CD4-positive, alpha-beta T cell treated with Interleukin-17A for 1 hour (primary cell): ENCODE measurements around the gene SLC16A5.
"Not testable (repeated sequence)": the region's sequence is repeated elsewhere in the genome, so short reads cannot be mapped to it uniquely, and the experiment has no call there.

Source experiments
- DNase-seq: peaks from one replicate; pipeline ENCODE4 v3.0.0-alpha.2; 2020

The SLC16A5 gene

GRCh38 chr17:75087558-75088453 is at the start of gene SLC16A5:
TSS of gene SLC16A5 (plus strand) at chr17:75087954. CDS start at chr17:75093637, 5,683 bp downstream.
- DNase-seq: peak; percentile 54

GRCh38 chr17:75039238-75039637 is 48.5 kb upstream of the SLC16A5 start:
- DNase-seq: no peak

- no peak for DNase-seq
These were observed 46.0 kb upstream of the SLC16A5 start for GRCh38 chr17:75041656-75042280.

GRCh38 chr17:75043789-75044188 is 44.0 kb upstream of the SLC16A5 start:
- DNase-seq: not testable (repeated sequence)

GRCh38 chr17:75044716-75045115 is 43.0 kb upstream of the SLC16A5 start:
- DNase-seq: no peak

GRCh38 chr17:75045946-75046406 is 41.8 kb upstream of the SLC16A5 start:
- not testable (repeated sequence) for DNase-seq

- DNase-seq: peak; percentile 97
These were observed 41.1 kb upstream of the SLC16A5 start, which contains the start of the genes ATP5PD and KCTD2 for GRCh38 chr17:75046407-75047289. TSS of gene ATP5PD (minus strand) at chr17:75046969. CDS start at chr17:75042650, 4,319 bp downstream. TSS of gene KCTD2 (plus strand) at chr17:75047225. CDS start at chr17:75047251, 26 bp downstream.

GRCh38 chr17:75047398-75048098 is 40.2 kb upstream of the SLC16A5 start:
- DNase-seq: no peak

GRCh38 chr17:75048249-75048878 is 39.4 kb upstream of the SLC16A5 start:
- no peak for DNase-seq

GRCh38 chr17:75049057-75049456 is 38.7 kb upstream of the SLC16A5 start:
- no peak for DNase-seq

- no peak for DNase-seq
These were observed 38.0 kb upstream of the SLC16A5 start for GRCh38 chr17:75049706-75050105.

- DNase-seq: no peak
These were observed 35.8 kb upstream of the SLC16A5 start for GRCh38 chr17:75051941-75052340.

- peak; percentile 18 for DNase-seq
These were observed 28.1 kb upstream of the SLC16A5 start for GRCh38 chr17:75059369-75060345.

GRCh38 chr17:75060434-75061054 is 27.2 kb upstream of the SLC16A5 start:
- DNase-seq: no peak

- DNase-seq: no peak
These were observed 26.7 kb upstream of the SLC16A5 start for GRCh38 chr17:75061055-75061438.

GRCh38 chr17:75061618-75062017 is 26.1 kb upstream of the SLC16A5 start:
- DNase-seq: no peak

GRCh38 chr17:75063201-75063600 is 24.6 kb upstream of the SLC16A5 start:
- no peak for DNase-seq

GRCh38 chr17:75063626-75064025 is 24.1 kb upstream of the SLC16A5 start:
- no peak for DNase-seq

GRCh38 chr17:75064040-75064439 is 23.7 kb upstream of the SLC16A5 start:
- no peak for DNase-seq

GRCh38 chr17:75064460-75064859 is 23.3 kb upstream of the SLC16A5 start:
- DNase-seq: no peak
